IPS DF 4.7 (cell line): Measurements from ENCODE around the gene PAX6.

Source experiments
- DNase-seq: peaks from one replicate; pipeline ENCODE4 v3.0.0-alpha.2; 2013; ENCODE audit warnings: low spot score; ENCODE audit errors: extremely low read depth

The PAX6 gene

GRCh38 chr11:31798554-31799434, 12.3 kb downstream of the PAX6 start:
- DNase-seq, result no peak

DNA sequence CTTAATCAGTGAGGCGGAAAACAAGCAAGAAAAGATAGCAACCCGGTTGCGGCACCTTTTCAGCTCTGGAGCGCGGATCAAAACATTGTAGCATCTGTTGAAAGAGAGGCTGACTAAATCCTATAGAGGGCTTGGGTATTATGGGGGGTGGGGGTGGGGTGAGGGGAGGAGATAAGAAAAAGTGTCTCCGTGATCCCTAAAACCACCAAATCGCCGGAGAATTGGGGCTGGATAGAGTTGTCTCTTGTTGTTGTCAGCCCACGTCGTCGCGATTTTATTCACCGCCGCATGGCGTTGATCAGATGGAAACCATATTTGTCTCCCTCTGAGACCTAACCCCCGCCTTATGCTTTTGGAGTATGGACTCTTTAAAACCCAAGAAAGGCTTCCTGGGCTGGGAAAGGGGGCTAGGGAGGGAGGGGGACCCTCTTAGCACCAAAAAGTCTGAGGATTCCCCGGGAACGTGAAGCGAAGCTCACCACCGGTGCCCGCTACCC, 13.0 kb downstream of the PAX6 start:
- DNase-seq, result no peak

DNA sequence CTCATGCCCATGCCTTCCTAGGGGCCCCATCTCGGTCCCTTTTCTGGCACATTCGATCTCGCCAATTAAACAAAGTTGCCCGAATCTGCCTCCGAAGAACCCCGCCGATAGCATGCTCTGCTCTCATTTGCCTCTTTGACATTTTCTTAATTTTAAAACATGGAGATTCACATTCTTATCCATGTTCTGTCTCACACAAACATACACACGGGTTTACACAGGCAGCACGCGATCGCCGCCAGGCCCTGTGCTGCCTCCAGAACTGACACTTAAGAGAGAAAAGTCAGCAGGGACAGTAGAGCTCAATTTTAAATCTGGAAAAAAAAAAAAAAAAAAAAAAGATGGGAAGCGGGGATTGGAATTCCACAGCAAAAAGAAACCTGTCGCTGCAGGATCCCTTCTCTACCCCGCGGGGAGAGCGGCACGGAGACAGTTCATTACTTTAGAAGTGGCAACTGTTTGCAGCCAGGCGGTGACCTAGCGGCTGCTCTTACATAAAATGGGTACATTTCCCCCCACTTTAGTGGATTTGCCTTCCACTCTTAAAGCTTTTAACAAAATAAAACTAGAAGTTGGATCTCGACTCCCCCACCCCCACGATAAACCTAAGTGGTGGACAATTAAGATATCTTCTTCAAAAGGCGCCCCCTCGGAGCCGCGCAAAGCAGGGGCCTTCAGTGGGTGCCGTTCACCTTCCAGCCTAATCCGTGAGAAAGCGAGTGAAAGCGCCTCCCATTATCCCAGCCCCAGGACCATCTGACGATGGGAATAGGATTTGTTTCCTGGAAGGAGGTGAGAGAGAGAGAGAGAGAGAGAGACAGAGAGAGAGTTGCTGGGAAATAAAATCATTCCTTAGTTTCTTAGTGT, 13.7 kb downstream of the PAX6 start:
- no peak for DNase-seq

- no peak for DNase-seq
Measured at GRCh38 chr11:31796499-31797189, 14.5 kb downstream of the PAX6 start.

DNA sequence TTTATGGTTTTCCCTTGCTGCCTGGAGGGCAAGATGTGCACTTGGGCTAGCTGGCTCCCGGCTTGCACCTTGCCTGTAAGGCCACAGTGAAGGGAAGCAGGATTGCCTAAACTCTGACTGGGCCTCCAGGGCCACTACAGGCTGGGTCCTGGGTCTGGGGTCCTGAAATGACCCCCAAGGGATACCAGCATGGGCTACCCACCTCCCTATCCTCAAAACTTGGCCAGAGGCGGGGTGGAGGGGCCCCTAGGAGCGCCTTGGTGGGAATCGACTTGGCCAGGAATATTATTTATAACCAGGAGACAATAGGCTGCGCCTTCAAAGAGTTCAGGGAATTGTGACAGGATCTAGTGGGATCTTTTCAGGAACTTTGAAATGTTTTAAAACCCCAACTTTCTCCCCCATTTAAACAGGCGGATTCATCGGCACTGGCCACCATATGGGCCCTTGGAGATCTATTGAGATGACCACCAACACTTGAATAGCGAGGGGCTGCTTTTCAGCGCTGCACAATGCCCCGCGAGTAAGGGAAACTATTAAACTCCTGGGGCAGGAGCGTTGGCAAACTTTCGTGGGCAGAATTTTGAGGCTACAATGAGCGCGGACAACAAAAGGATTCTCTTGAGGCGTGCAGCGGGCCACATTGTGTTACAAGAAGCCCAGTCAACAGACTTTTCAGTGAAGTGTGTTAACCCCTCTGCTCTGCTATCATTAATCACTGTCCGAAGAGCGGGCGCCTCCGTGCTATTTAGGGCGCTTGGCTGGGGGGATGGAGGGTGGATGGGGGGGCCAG, 15.2 kb downstream of the PAX6 start:
- no peak for DNase-seq

DNA sequence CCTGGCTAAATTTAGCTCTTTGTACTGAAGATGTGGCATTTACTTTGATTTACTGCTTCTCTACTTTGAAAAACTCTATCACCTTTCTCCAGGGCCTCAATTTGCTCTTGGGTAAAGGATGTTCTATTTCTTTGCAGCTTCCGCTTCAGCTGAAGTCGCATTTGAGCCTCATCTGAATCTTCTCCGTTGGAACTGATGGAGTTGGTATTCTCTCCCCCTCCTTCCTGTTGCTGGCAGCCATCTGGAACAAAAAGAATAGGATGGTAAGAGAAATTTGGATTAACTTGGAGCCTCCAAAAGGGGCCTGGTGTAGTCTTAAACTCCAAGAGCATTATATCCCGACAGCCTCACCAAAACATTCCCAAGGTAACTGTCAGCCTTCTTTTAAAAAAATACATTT, 16.6 kb downstream of the PAX6 start:
- DNase-seq, result no peak

- DNase-seq, result no peak
Measured at GRCh38 chr11:31793264-31793663, 17.9 kb downstream of the PAX6 start.

GRCh38 chr11:31792456-31792855, 18.7 kb downstream of the PAX6 start:
- no peak for DNase-seq

GRCh38 chr11:31792036-31792435, 19.1 kb downstream of the PAX6 start:
- DNase-seq, result no peak

DNA sequence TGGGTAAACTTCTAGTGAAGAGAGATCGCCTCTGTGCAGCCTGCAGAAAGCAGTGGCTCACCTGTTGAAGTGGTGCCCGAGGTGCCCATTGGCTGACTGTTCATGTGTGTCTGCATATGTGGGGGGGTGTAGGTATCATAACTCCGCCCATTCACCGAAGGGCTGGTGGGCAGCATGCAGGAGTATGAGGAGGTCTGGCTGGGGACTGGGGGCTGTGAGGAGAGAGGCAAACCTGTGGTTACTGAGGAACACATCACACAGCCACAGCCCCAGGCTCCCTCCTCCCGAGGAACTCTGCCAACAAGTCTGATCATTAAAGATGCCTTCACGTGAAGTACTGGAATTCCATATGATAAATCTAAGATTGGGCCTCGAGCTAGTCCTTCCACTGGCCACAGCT, 20.5 kb downstream of the PAX6 start:
- DNase-seq, result no peak

- no peak for DNase-seq
Measured at GRCh38 chr11:31788085-31788484, 23.0 kb downstream of the PAX6 start.

DNA sequence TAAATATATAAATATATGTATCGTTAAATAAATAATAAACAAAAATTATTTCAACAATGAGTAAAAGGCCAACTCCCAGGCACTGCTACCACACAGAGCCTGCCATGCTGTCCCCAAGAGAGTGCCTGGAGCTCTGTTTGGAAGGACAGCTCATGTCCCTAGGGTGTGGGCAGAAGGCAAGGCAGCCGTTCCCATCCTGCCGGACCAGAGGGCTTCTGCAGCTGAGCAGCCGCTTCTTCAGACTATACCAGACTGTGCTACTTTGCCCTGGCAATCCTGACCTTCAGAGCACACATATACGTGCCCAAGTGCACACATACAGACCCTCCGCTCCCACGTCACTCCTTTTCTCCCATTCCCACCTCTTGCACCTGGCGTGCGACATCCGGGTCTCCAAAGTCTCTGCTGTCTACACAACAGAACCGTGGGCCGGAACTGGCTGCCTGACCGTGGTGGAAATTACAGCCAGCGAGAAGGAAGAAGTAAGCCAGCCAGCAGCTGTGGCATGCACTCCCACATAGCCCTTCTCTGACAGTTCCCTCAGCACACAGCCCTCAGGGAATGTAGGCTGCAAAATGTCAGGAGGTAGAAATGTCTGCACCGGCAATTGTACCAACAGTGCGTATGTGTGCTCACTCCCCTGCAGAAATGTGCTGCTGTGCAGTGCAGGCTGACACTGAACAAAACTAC, 24.0 kb downstream of the PAX6 start:
- no peak for DNase-seq

DNA sequence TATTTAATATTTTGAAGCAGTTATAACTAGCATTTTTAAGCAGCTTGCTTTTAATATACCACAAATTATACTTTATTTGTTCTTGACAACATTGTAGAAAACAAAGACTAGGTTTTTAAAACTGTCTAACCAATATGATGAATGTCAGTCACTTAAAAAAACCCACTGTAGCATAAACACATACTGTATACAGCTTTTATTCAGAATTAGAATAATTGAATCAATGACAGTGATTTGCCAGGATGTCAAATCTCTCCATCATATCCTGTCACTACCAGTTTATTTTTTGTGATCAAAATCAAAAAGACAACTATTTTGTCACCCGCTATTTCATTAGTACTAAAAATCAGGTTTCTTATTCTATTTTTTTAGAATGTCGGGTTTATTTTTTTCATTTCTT, 26.5 kb downstream of the PAX6 start:
- no peak for DNase-seq

DNA sequence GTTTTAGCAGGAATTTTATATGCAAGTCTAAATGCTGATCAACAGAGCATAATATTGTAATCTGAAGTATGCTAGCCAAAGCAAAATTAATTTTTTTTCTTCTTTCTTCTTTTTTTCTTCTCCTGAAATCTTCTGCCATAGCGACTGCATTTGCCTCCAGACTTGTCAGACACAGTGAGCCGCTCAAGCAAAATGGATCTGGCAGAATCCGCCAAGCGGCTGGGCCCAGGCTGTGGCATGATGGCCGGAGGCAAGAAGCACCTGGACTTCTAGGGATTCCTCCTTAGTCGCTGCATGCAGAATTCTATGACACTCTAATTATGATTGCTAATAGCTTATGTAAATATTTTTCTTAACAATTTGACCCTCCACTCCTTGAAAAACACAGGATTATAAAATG, 27.9 kb downstream of the PAX6 start:
- DNase-seq, result no peak

GRCh38 chr11:31782257-31782656, 28.9 kb downstream of the PAX6 start:
- no peak for DNase-seq

GRCh38 chr11:31780480-31780971, 30.6 kb downstream of the PAX6 start:
- DNase-seq, result no peak

GRCh38 chr11:31780078-31780477, 31.0 kb downstream of the PAX6 start:
- no peak for DNase-seq

DNA sequence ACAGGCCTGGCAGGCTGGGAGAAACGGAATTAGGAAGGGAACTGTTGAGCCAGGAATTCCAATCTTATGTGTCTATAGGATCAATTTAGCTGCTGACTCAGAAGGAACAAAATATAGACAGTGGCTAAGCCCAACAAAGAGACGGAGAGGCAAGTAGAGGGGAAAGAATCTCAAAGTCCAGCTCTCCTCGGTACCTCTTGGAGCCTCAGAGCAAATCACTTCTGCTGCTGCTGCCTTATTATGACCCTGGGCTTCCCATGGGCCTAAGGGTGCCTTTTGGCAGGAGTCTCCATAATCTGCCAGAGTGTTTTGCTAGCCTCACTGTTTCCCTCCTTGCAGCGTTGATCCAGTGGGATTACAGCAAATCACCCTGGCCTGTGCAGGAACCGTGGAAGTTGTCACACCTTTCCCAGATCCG, 31.7 kb downstream of the PAX6 start:
- no peak for DNase-seq

DNA sequence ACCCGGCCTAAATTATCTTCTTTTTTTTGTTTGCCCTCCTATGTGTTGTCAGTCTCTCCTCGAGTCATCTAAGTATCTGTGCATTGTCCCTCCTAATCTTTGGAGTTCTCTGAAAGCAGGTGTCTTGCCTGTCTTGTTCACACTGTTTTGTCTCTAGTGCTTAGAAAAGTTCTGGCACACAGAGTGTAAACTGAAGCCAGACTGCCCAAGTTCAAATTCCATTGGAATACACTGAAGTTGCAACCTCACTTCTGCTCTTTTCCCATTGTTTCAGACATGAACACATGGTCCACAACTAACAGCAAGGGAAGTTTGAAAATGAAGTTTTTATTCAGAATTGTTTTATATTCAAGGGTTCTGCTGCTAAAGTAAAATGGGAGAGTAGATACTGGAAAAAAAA, 38.7 kb downstream of the PAX6 start:
- no peak for DNase-seq
